Esophagus (tissue), 2 donors: ENCODE measurements around the gene ARID1B. TPM values are rescaled to one million over a fixed set of nuclear protein-coding genes. Genes with fewer than 3 reads are reported as not detected.

Experiments used
- H3K27ac ChIP-seq, 2 donors: one replicate each; pipeline ENCODE4 v1.5.1; 2013; ENCODE audit warnings: low read depth in 2 of 2, mild to moderate bottlenecking in 2 of 2, inconsistent platforms in 1 of 2, low read length in 1 of 2, moderate library complexity in 1 of 2
- H3K27me3 ChIP-seq, 2 donors: one replicate each; pipeline ENCODE4 v1.6.1; 2013; ENCODE audit warnings: low read length in 2 of 2, control low read depth in 1 of 2, mild to moderate bottlenecking in 1 of 2; ENCODE audit not compliant: insufficient read depth in 2 of 2, control insufficient read depth in 1 of 2
- H3K36me3 ChIP-seq, 2 donors: one replicate each; pipeline ENCODE4 v1.6.1; 2013; ENCODE audit warnings: low read length in 1 of 2; ENCODE audit not compliant: control insufficient read depth in 2 of 2, insufficient read depth in 2 of 2
- H3K4me1 ChIP-seq, 2 donors: one replicate each; pipeline ENCODE4 v1.6.1; 2013; ENCODE audit warnings: low read length in 1 of 2; ENCODE audit not compliant: control insufficient read depth in 2 of 2, insufficient read depth in 2 of 2
- H3K4me3 ChIP-seq, 2 donors: one replicate each; pipeline ENCODE4 v1.5.1; 2013; ENCODE audit warnings: low read length in 2 of 2, mild to moderate bottlenecking in 2 of 2, low read depth in 1 of 2, moderate library complexity in 1 of 2
- H3K9me3 ChIP-seq, 2 donors: one replicate each; pipeline ENCODE4 v1.6.1; 2013; ENCODE audit warnings: mild to moderate bottlenecking in 2 of 2, low read depth in 1 of 2, low read length in 1 of 2, moderate library complexity in 1 of 2; ENCODE audit not compliant: control insufficient read depth in 2 of 2, insufficient read depth in 1 of 2
- WGBS, 2 donors: extraction: QIAGEN DNeasy Blood & Tissue Kit; methylation state at CpG; one replicate each; pipeline ENCODE4 v1.1.7; 2013; 5-methylcytosine and 5-hydroxymethylcytosine counted together
- polyA plus RNA-seq, 2 donors: library from polyadenylated mRNA; stranded (reverse); fragments of 200-250 nt; gene quantifications; one replicate each; pipeline ENCODE4 v1.2.3, GENCODE V29; 2013
- donor health status: healthy with polysubstance abuse.
- donor health status: Bipolar disorder and iron deficiency.

The ARID1B gene
- polyA plus RNA-seq, 2 donors: 15.9 to 16.1 TPM

DNA sequence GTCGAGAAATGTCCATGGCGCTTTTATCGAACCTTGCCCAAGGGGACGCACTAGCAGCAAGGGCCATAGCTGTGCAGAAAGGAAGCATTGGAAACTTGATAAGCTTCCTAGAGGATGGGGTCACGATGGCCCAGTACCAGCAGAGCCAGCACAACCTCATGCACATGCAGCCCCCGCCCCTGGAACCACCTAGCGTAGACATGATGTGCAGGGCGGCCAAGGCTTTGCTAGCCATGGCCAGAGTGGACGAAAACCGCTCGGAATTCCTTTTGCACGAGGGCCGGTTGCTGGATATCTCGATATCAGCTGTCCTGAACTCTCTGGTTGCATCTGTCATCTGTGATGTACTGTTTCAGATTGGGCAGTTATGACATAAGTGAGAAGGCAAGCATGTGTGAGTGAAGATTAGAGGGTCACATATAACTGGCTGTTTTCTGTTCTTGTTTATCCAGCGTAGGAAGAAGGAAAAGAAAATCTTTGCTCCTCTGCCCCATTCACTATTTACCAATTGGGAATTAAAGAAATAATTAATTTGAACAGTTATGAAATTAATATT lies 430.4 kb downstream of the ARID1B start:
- Histone ChIP-seq H3K4me1 (no peaks in the 10 kb centered on the region), H3K36me3 (peaks cover 14 to 25% of the 10 kb centered on the region in 2 donors), H3K4me3 (no peak overlapping the region), H3K27ac (no peak overlapping the region), H3K9me3 (no peaks in the 10 kb centered on the region), H3K27me3 (no peaks in the 10 kb centered on the region)
- WGBS, 2 donors: 94 to 98% methylated on average over 15 of the region's 15 CpGs

DNA sequence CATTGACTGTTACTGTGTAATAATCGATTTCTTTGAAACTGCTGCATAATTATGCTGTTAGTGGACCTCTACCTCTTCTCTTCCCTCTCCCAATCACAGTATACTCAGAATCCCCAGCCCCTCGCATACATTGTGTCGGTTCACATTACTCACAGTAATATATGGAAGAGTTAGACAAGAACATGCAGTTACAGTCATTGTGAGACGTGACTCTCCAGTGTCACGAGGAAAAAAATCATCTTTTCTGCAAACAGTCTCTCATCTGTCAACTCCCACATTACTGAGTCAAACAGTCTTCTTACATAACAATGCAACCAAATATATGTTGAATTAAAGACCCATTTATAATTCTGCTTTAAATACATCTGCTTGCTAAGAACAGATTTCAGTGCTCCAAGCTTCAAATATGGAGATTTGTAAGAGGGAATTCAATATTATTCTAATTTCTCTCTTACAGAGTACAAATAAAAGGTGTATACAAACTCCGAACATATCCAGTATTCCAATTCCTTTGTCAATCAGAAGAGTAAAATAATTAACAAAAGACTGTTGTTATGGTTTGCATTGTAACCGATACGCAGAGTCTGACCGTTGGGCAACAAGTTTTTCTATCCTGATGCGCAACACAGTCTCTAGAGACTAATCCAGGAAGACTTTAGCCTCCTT lies 432.8 kb downstream of the ARID1B start:
- 83 to 88% methylated on average over 10 of the region's 10 CpGs for WGBS, 2 donors
- H3K4me3 ChIP-seq: no peak overlapping the region
- no peaks in the 10 kb centered on the region for H3K4me1 ChIP-seq
- H3K9me3 ChIP-seq: no peaks in the 10 kb centered on the region
- no peak overlapping the region for H3K27ac ChIP-seq
- H3K27me3 ChIP-seq: no peaks in the 10 kb centered on the region
- H3K36me3 ChIP-seq: peaks cover 10 to 17% of the 10 kb centered on the region in 2 donors

GRCh38 chr6:157210954-157211353 lies 433.8 kb downstream of the ARID1B start:
- H3K36me3 ChIP-seq: peaks cover 10 to 17% of the 10 kb centered on the region in 2 donors
- H3K4me3 ChIP-seq: no peak overlapping the region
- H3K4me1 ChIP-seq: no peaks in the 10 kb centered on the region
- H3K27me3 ChIP-seq: no peaks in the 10 kb centered on the region
- 84 to 97% methylated on average over 3 of the region's 3 CpGs for WGBS, 2 donors
- no peaks in the 10 kb centered on the region for H3K9me3 ChIP-seq
- no peak overlapping the region for H3K27ac ChIP-seq

GRCh38 chr6:157211603-157212455 lies 434.7 kb downstream of the ARID1B start:
- no peak overlapping the region for H3K27ac ChIP-seq
- H3K36me3 ChIP-seq: peaks cover 4 to 9% of the 10 kb centered on the region in 2 donors
- H3K9me3 ChIP-seq: no peaks in the 10 kb centered on the region
- H3K27me3 ChIP-seq: no peaks in the 10 kb centered on the region
- H3K4me1 ChIP-seq: no peaks in the 10 kb centered on the region
- H3K4me3 ChIP-seq: no peak overlapping the region
- WGBS, 2 donors: 77 to 78% methylated on average over 11 of the region's 11 CpGs

- no peak overlapping the region for H3K27ac ChIP-seq
- no peaks in the 10 kb centered on the region for H3K4me1 ChIP-seq
These were observed 436.2 kb downstream of the ARID1B start for GRCh38 chr6:157213426-157213825.

GRCh38 chr6:157213907-157214565 lies 436.9 kb downstream of the ARID1B start:
- WGBS, 2 donors: 87 to 90% methylated on average over 10 of the region's 10 CpGs
- Histone ChIP-seq H3K27me3 (no peaks in the 10 kb centered on the region), H3K4me1 (peaks cover 0 to 2% of the 10 kb centered on the region in 2 donors), H3K27ac (no peak overlapping the region), H3K4me3 (no peak overlapping the region), H3K36me3 (no peaks in the 10 kb centered on the region), H3K9me3 (no peaks in the 10 kb centered on the region)

More at GRCh38 chr6:157213426-157213825, 436.2 kb downstream of the ARID1B start:
- Histone ChIP-seq H3K9me3 (no peaks in the 10 kb centered on the region), H3K36me3 (no peaks in the 10 kb centered on the region), H3K27me3 (no peaks in the 10 kb centered on the region), H3K4me3 (no peak overlapping the region)
- 89 to 93% methylated on average over 9 of the region's 9 CpGs for WGBS, 2 donors

DNA sequence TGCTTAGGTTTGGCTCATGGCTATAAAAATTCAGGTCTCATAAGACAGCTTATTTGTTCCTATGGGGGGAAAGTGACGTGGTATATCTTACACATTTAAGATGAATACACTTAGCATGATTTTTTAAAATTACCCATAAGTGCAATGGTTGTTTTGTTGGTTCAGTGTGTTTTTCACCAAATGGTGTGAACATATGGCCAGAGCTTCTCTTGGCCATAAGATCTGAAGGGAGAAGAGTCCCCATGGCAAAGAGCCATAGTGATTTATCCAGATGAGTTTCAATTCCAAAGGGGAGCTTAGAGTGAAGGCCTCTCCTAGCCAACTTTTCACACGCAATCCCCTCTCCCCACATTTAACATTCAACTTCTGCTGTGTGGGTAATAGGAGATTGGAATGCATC lies 438.5 kb downstream of the ARID1B start:
- Histone ChIP-seq H3K27ac (no peak overlapping the region), H3K9me3 (no peaks in the 10 kb centered on the region), H3K4me3 (no peak overlapping the region), H3K4me1 (peaks cover 0 to 6% of the 10 kb centered on the region in 2 donors), H3K27me3 (no peaks in the 10 kb centered on the region), H3K36me3 (no peaks in the 10 kb centered on the region)
- WGBS, 2 donors: 78 to 85% methylated on average over 2 of the region's 2 CpGs

GRCh38 chr6:157216570-157216969 lies 439.4 kb downstream of the ARID1B start:
- no peaks in the 10 kb centered on the region for H3K36me3 ChIP-seq
- no peaks in the 10 kb centered on the region for H3K27me3 ChIP-seq
- peaks cover 0 to 9% of the 10 kb centered on the region in 2 donors for H3K4me1 ChIP-seq
- H3K27ac ChIP-seq: no peak overlapping the region
- 83 to 85% methylated on average over 5 of the region's 5 CpGs for WGBS, 2 donors
- H3K9me3 ChIP-seq: no peaks in the 10 kb centered on the region
- no peak overlapping the region for H3K4me3 ChIP-seq

DNA sequence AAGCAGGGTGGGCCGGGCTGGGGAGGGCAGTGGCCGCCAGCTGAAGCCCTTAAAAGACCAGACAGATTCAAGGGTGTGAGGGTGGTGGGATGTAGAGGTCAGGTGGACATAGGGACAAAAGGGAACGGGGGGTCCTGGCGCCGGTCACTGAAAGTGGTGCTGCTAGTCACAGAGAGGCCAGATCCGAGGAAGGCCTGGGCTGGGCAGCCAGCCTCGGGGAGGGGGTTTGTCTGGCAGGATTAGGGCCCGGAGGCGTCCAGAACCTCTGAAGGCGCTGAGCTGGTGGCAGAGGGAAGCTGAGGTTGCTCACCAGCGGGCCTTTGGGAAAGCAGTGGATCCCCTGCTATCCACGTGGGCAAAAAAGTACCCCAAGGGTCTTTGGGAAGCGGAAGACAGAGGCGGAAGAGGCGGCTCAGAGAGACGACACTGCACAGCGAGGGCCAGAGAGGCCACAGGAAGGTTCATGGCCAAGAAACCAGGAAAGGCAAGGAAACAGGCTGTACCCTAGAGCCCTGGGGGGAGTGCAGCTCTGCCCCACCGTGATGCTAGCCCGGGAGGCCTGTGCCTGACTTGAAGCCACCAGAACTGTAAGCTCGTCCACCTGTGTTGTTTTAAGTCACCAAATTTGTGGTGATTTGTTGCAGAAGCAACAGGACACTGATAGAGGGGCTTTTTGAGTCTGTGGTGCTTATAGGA lies 440.2 kb downstream of the ARID1B start:
- Histone ChIP-seq H3K36me3 (no peaks in the 10 kb centered on the region), H3K4me3 (no peak overlapping the region)
- WGBS, 2 donors: 88% methylated on average over 20 of the region's 20 CpGs

More for the DNA sequence above, 440.2 kb downstream of the ARID1B start:
- H3K27me3 ChIP-seq: no peaks in the 10 kb centered on the region
- H3K27ac ChIP-seq: no peak overlapping the region
- H3K4me1 ChIP-seq: peaks cover 0 to 15% of the 10 kb centered on the region in 2 donors
- no peaks in the 10 kb centered on the region for H3K9me3 ChIP-seq
